GM23338 (cell line): ENCODE measurements around the gene TEX29. TPM values are rescaled to one million over a fixed set of nuclear protein-coding genes. Genes with fewer than 3 reads are reported as not detected.

ENCODE experiments used
- ATAC-seq: fragments of 200-7000 bp; cut with Tn5 transposase; 3 replicates; pipeline ENCODE4 v1.9.1; 2020
- DNase-seq: peaks from one replicate; pipeline ENCODE4 v3.0.0-alpha.2; 2015; ENCODE audit warnings: low spot score
- H2AFZ ChIP-seq: fragments of 200-600 bp; sonication (generic); 2 replicates; pipeline ENCODE4 v1.8.0; 2016; ENCODE audit warnings: antibody characterized with exemption, mild to moderate bottlenecking, moderate library complexity
- H3F3A ChIP-seq: fragments of 200-600 bp; sonication (generic); replicated peaks from 2 replicates; pipeline ENCODE4 v1.8.0; 2017; ENCODE audit warnings: antibody characterized with exemption, mixed run types, low read depth
- H3K27ac ChIP-seq: fragments of 200-600 bp; sonication (generic); 2 replicates; pipeline ENCODE4 v1.6.1; 2016; ENCODE audit warnings: low read depth
- H3K27me3 ChIP-seq: fragments of 200-600 bp; sonication (generic); 2 replicates; pipeline ENCODE4 v1.8.0; 2016; ENCODE audit warnings: mild to moderate bottlenecking, mixed run types, moderate library complexity; ENCODE audit not compliant: insufficient read depth
- H3K36me3 ChIP-seq: fragments of 200-600 bp; sonication (generic); 2 replicates; pipeline ENCODE4 v1.8.0; 2016; ENCODE audit warnings: mild to moderate bottlenecking; ENCODE audit not compliant: insufficient read depth
- H3K4me1 ChIP-seq: fragments of 200-600 bp; sonication (generic); 2 replicates; pipeline ENCODE4 v1.8.0; 2016; ENCODE audit warnings: mild to moderate bottlenecking, moderate library complexity; ENCODE audit not compliant: insufficient read depth
- H3K4me2 ChIP-seq: fragments of 200-600 bp; sonication (generic); 2 replicates; pipeline ENCODE4 v1.7.1; 2017; ENCODE audit warnings: mixed run types
- H3K4me3 ChIP-seq: fragments of 200-600 bp; sonication (generic); 2 replicates; pipeline ENCODE4 v1.6.1; 2016; ENCODE audit warnings: mixed run types
- H3K79me2 ChIP-seq: fragments of 200-600 bp; sonication (generic); replicated peaks from 2 replicates; pipeline ENCODE4 v1.8.0; 2017; ENCODE audit warnings: mild to moderate bottlenecking; ENCODE audit not compliant: insufficient read depth
- H3K9me2 ChIP-seq: fragments of 200-600 bp; sonication (generic); 2 replicates; pipeline ENCODE4 v1.8.0; 2017; ENCODE audit not compliant: insufficient read depth
- H4K20me1 ChIP-seq: fragments of 200-600 bp; sonication (generic); replicated peaks from 2 replicates; pipeline ENCODE4 v1.8.0; 2017; ENCODE audit warnings: mild to moderate bottlenecking; ENCODE audit not compliant: insufficient read depth
- H3K27ac Mint-ChIP-seq: 2 replicates; pipeline ENCODE4 v1.8.0; 2020; ENCODE audit warnings: inconsistent platforms, mild to moderate bottlenecking, moderate library complexity, mixed read lengths
- H3K27me3 Mint-ChIP-seq: 3 replicates; pipeline ENCODE4 v1.8.0; 2022; ENCODE audit warnings: low read depth, mild to moderate bottlenecking, moderate library complexity, mixed read lengths, inconsistent platforms; ENCODE audit not compliant: insufficient read depth, poor library complexity
- H3K36me3 Mint-ChIP-seq: 3 replicates; pipeline ENCODE4 v1.8.0; 2021; ENCODE audit warnings: low read depth, mild to moderate bottlenecking, inconsistent platforms, moderate library complexity, mixed read lengths
- H3K4me1 Mint-ChIP-seq: 3 replicates; pipeline ENCODE4 v1.8.0; 2020; ENCODE audit warnings: mild to moderate bottlenecking, inconsistent platforms, mixed read lengths
- H3K4me3 Mint-ChIP-seq: 3 replicates; pipeline ENCODE4 v1.8.0; 2021; ENCODE audit warnings: moderate library complexity, mild to moderate bottlenecking, inconsistent platforms, mixed read lengths
- H3K9me3 Mint-ChIP-seq: 3 replicates; pipeline ENCODE4 v1.8.0; 2020; ENCODE audit warnings: moderate library complexity, mild to moderate bottlenecking, inconsistent platforms, mixed read lengths
- CREB1 ChIP-seq: fragments of 250-450 bp; sonication (Bioruptor Pico); IDR thresholded peaks from 2 replicates; pipeline ENCODE4 v1.5.0; 2020; ENCODE audit warnings: low read depth, mild to moderate bottlenecking, moderate library complexity
- ETS1 ChIP-seq: IDR thresholded peaks from 2 replicates; pipeline ENCODE4 v1.6.1; 2016; ENCODE audit warnings: antibody characterized with exemption
- EZH2 ChIP-seq: fragments of 200-600 bp; sonication (generic); IDR thresholded peaks from one replicate; pipeline ENCODE4 v1.8.0; 2017; ENCODE audit warnings: antibody characterized with exemption, mild to moderate bottlenecking, low read depth; ENCODE audit not compliant: unreplicated experiment
- EZH2phosphoT487 ChIP-seq: fragments of 200-600 bp; sonication (generic); IDR thresholded peaks from one replicate; pipeline ENCODE4 v1.8.1; 2018; ENCODE audit warnings: antibody characterized with exemption; ENCODE audit not compliant: unreplicated experiment
- JUNB ChIP-seq: IDR thresholded peaks from one replicate; pipeline ENCODE4 v1.6.1; 2016; ENCODE audit warnings: antibody characterized with exemption; ENCODE audit not compliant: unreplicated experiment
- NANOG ChIP-seq: IDR thresholded peaks from 2 replicates; pipeline ENCODE4 v1.6.1; 2016; ENCODE audit warnings: antibody characterized with exemption, borderline replicate concordance
- POLR2AphosphoS5 ChIP-seq: IDR thresholded peaks from 2 replicates; pipeline ENCODE4 v1.6.1; 2016; ENCODE audit warnings: antibody characterized with exemption, low read depth
- STAT1 ChIP-seq: IDR thresholded peaks from one replicate; pipeline ENCODE4 v1.6.1; 2016; ENCODE audit warnings: antibody characterized with exemption; ENCODE audit not compliant: unreplicated experiment
- ZNF114 ChIP-seq: fragments of 250-450 bp; sonication (Bioruptor Pico); IDR thresholded peaks from 2 replicates; pipeline ENCODE4 v1.5.0; 2020; ENCODE audit warnings: mild to moderate bottlenecking, moderate library complexity
- ZNF331 ChIP-seq: fragments of 250-450 bp; sonication (Bioruptor Pico); IDR thresholded peaks from 2 replicates; pipeline ENCODE4 v1.5.0; 2020; ENCODE audit warnings: low read depth, mild to moderate bottlenecking, moderate library complexity
- ZNF462 ChIP-seq: fragments of 250-450 bp; sonication (Bioruptor Pico); IDR thresholded peaks from 2 replicates; pipeline ENCODE4 v1.5.0; 2020; ENCODE audit warnings: mild to moderate bottlenecking, moderate library complexity
- polyA plus RNA-seq: library from polyadenylated mRNA; unstranded; fragments of >200 nt; fragmentation: Nextera tagmentation; extraction: Ambion mirVana; gene quantifications from 2 replicates; pipeline ENCODE4 v1.2.1, GENCODE V29; 2016
- total RNA-seq: library from RNA; depleted of rRNA; stranded (reverse); fragments of >200 nt; shearing (Covaris generic); gene quantifications from 2 replicates; pipeline ENCODE4 v1.2.3, GENCODE V29; 2014
- TF ChIP-seq, protein P1 (sequence below): IDR thresholded peaks from one replicate; pipeline ENCODE4 v1.6.1; 2018; ENCODE audit warnings: antibody characterized with exemption; ENCODE audit not compliant: unreplicated experiment
- TF ChIP-seq, protein P2 (sequence below), 2 experiments: fragments of 200-600 bp in 1 of 2; sonication (generic) in 1 of 2; conservative IDR thresholded peaks; 2 replicates each; pipeline versions ENCODE4 v1.5.1 to v1.6.1; 2016 to 2017; ENCODE audit warnings: antibody characterized with exemption in 2 of 2, low read depth in 2 of 2, mild to moderate bottlenecking in 2 of 2, moderate library complexity in 1 of 2

The TEX29 gene
- total and polyA plus RNA-seq, 2 experiments from 2014 or later, result 0.31 TPM; not detected in 1

GRCh38 chr13:111359930-111360329, 39.5 kb downstream of the TEX29 start:
- no peaks in the 10 kb centered on the region for H3K36me3 Mint-ChIP-seq
- DNase-seq, result no peak
- no peak overlapping the region for H3K4me3 ChIP-seq
- no peak overlapping the region; the same call in 2 of the 3 replicates for H3K4me3 Mint-ChIP-seq
- peak overlapping the region; percentile 19; the same call in 1 of the 2 replicates for H3K4me2 ChIP-seq
- H3K79me2 ChIP-seq, result no peaks in the 10 kb centered on the region
- TF ChIP-seq ZNF462 (CRISPR knock-in tag), result no peak
- TF ChIP-seq ZNF331 (CRISPR knock-in tag), result no peak
- TF ChIP-seq, protein P1, sequence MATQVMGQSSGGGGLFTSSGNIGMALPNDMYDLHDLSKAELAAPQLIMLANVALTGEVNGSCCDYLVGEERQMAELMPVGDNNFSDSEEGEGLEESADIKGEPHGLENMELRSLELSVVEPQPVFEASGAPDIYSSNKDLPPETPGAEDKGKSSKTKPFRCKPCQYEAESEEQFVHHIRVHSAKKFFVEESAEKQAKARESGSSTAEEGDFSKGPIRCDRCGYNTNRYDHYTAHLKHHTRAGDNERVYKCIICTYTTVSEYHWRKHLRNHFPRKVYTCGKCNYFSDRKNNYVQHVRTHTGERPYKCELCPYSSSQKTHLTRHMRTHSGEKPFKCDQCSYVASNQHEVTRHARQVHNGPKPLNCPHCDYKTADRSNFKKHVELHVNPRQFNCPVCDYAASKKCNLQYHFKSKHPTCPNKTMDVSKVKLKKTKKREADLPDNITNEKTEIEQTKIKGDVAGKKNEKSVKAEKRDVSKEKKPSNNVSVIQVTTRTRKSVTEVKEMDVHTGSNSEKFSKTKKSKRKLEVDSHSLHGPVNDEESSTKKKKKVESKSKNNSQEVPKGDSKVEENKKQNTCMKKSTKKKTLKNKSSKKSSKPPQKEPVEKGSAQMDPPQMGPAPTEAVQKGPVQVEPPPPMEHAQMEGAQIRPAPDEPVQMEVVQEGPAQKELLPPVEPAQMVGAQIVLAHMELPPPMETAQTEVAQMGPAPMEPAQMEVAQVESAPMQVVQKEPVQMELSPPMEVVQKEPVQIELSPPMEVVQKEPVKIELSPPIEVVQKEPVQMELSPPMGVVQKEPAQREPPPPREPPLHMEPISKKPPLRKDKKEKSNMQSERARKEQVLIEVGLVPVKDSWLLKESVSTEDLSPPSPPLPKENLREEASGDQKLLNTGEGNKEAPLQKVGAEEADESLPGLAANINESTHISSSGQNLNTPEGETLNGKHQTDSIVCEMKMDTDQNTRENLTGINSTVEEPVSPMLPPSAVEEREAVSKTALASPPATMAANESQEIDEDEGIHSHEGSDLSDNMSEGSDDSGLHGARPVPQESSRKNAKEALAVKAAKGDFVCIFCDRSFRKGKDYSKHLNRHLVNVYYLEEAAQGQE, result no peak
- no peak for TF ChIP-seq EZH2
- TF ChIP-seq ETS1, result no peak
- TF ChIP-seq CREB1 (CRISPR knock-in tag), result no peak
- TF ChIP-seq ZNF114 (CRISPR knock-in tag), result no peak
- TF ChIP-seq, protein P2, sequence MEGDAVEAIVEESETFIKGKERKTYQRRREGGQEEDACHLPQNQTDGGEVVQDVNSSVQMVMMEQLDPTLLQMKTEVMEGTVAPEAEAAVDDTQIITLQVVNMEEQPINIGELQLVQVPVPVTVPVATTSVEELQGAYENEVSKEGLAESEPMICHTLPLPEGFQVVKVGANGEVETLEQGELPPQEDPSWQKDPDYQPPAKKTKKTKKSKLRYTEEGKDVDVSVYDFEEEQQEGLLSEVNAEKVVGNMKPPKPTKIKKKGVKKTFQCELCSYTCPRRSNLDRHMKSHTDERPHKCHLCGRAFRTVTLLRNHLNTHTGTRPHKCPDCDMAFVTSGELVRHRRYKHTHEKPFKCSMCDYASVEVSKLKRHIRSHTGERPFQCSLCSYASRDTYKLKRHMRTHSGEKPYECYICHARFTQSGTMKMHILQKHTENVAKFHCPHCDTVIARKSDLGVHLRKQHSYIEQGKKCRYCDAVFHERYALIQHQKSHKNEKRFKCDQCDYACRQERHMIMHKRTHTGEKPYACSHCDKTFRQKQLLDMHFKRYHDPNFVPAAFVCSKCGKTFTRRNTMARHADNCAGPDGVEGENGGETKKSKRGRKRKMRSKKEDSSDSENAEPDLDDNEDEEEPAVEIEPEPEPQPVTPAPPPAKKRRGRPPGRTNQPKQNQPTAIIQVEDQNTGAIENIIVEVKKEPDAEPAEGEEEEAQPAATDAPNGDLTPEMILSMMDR (conservative IDR thresholded peaks at IDR 0.05; ENCODE audit: low read depth in 2 of 2), result no peak
- TF ChIP-seq STAT1, result no peak
- TF ChIP-seq EZH2phosphoT487, result no peak
- no peak for TF ChIP-seq JUNB
- TF ChIP-seq POLR2AphosphoS5, result no peak
- TF ChIP-seq NANOG, result no peak
- H3K4me1 Mint-ChIP-seq, result peaks cover 15% of the 10 kb centered on the region; the same call in 2 of the 3 replicates
- H3K36me3 ChIP-seq, result no peaks in the 10 kb centered on the region
- peak; percentile 20 for ATAC-seq
- no peaks in the 10 kb centered on the region for H3K9me3 Mint-ChIP-seq
- no peak overlapping the region for H3K27ac ChIP-seq
- H3K4me1 ChIP-seq, result peaks cover 3% of the 10 kb centered on the region; the same call in 1 of the 2 replicates
- peak overlapping the region; percentile 30; the same call in 1 of the 2 replicates for H3K27ac Mint-ChIP-seq
- no peaks in the 10 kb centered on the region for H3K9me2 ChIP-seq
- no peaks in the 10 kb centered on the region for H4K20me1 ChIP-seq
- H3F3A ChIP-seq, result no peaks in the 10 kb centered on the region
- H3K27me3 ChIP-seq, result no peaks in the 10 kb centered on the region
- H3K27me3 Mint-ChIP-seq, result peaks cover 15% of the 10 kb centered on the region
- no peak overlapping the region for H2AFZ ChIP-seq
